Esophagus squamous epithelium (tissue), 4 donors: Measurements from ENCODE around the gene CANT1.

Source experiments
- POLR2A ChIP-seq, 4 donors: fragments of 450-650 bp; IDR thresholded peaks; one replicate each; pipeline ENCODE4 v1.6.1; 2017; ENCODE audit warnings: antibody characterized with exemption in 4 of 4, mild to moderate bottlenecking in 4 of 4, moderate library complexity in 3 of 4
- TF ChIP-seq, protein P1 (sequence below), 6 experiments: fragments of 450-650 bp in 4 of 6; fragments of 200-600 bp in 2 of 6; sonication (generic) in 2 of 6; IDR thresholded peaks; one replicate each; pipeline ENCODE4 v1.5.1; 2016 to 2019; ENCODE audit warnings: antibody characterized with exemption in 6 of 6, mild to moderate bottlenecking in 4 of 6, moderate library complexity in 4 of 6

- TF ChIP-seq, protein P1, sequence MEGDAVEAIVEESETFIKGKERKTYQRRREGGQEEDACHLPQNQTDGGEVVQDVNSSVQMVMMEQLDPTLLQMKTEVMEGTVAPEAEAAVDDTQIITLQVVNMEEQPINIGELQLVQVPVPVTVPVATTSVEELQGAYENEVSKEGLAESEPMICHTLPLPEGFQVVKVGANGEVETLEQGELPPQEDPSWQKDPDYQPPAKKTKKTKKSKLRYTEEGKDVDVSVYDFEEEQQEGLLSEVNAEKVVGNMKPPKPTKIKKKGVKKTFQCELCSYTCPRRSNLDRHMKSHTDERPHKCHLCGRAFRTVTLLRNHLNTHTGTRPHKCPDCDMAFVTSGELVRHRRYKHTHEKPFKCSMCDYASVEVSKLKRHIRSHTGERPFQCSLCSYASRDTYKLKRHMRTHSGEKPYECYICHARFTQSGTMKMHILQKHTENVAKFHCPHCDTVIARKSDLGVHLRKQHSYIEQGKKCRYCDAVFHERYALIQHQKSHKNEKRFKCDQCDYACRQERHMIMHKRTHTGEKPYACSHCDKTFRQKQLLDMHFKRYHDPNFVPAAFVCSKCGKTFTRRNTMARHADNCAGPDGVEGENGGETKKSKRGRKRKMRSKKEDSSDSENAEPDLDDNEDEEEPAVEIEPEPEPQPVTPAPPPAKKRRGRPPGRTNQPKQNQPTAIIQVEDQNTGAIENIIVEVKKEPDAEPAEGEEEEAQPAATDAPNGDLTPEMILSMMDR (IDR thresholded peaks at IDR 0.05) = no peak
- TF ChIP-seq POLR2A (IDR thresholded peaks at IDR 0.05) = no peak
Measured at GRCh38 chr17:79051306-79051705, 41.7 kb upstream of the CANT1 start.
